ENCODE data around the gene THSD7A.

DNA sequence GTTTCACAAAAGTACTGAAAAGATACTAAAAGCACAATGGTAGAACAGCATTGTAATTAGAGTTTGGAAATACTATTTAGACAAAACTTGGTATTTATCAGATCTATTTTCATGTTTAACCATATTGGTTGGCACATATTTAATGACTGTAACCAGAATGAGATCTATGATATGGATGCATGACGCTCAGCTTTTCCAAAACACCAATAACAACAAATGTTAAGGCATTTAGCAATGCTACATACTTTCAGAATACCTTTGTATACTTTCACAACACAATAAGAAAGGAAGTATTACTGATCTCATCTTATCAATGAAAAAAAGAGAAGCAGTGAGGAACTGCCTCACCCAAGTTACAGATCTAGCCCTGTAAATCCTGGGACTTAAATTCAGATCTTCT lies 74.8 kb downstream of the THSD7A start:
- TF ChIP-seq CTCF (optimal IDR thresholded peaks at IDR 0.05 in 1 of 3, IDR thresholded peaks at IDR 0.05 in 1 of 3, conservative IDR thresholded peaks at IDR 0.05 in 1 of 3; ENCODE audit: extremely low read depth in 1 of 3, insufficient read depth in 2 of 3, low read length in 3 of 3) = no peak
- no peak for TF ChIP-seq EZH2 (IDR thresholded peaks at IDR 0.05; ENCODE audit: low read length)

All from keratinocyte (primary cell).